Prostate gland (tissue), 2 donors: ENCODE results near the gene ABCG1. TPM values are rescaled to one million over a fixed set of nuclear protein-coding genes. Genes with fewer than 3 reads are reported as not detected.

Experiments
- DNase-seq: peaks from one replicate; pipeline ENCODE4 v3.0.0-alpha.2; 2019; ENCODE audit warnings: low spot score
- H3K27ac ChIP-seq, 2 donors: fragments of 200-600 bp; sonication (generic); 2 replicates each; pipeline ENCODE4 v1.5.1; 2017 to 2019
- H3K27me3 ChIP-seq: fragments of 200-600 bp; sonication (generic); replicated peaks from 2 replicates; pipeline ENCODE4 v1.5.1; 2019; ENCODE audit not compliant: insufficient read depth
- H3K36me3 ChIP-seq, 2 donors: fragments of 200-600 bp; sonication (generic); 1 replicate in 1 of 2; 2 replicates in 1 of 2; pipeline versions ENCODE4 v1.5.1 to v1.8.1; 2017 to 2019
- H3K4me1 ChIP-seq: fragments of 200-600 bp; sonication (generic); replicated peaks from 2 replicates; pipeline ENCODE4 v1.5.1; 2019
- H3K4me3 ChIP-seq, 2 donors: fragments of 200-600 bp; sonication (generic); 2 replicates each; pipeline ENCODE4 v1.5.1; 2017 to 2019
- H3K9me3 ChIP-seq: fragments of 200-600 bp; sonication (generic); 2 replicates; pipeline ENCODE4 v1.5.1; 2017
- POLR2A ChIP-seq: fragments of 450-650 bp; IDR thresholded peaks from one replicate; pipeline ENCODE4 v1.6.1; 2016; ENCODE audit warnings: antibody characterized with exemption, mild to moderate bottlenecking
- POLR2AphosphoS5 ChIP-seq: sonication (generic); formaldehyde crosslinking; IDR thresholded peaks from one replicate; pipeline ENCODE4 v1.6.1; 2017; ENCODE audit warnings: antibody characterized with exemption
- WGBS: methylation state at CpG from one replicate; pipeline ENCODE4 v1.1.5; 2018; 5-methylcytosine and 5-hydroxymethylcytosine counted together
- intact Hi-C: fragments of 100-400 bp; cut with DNase I; formaldehyde crosslinking; loops from one replicate; pipeline ENCODE4 v1.14.2; 2022
- total RNA-seq, 2 donors: library from RNA; depleted of rRNA; stranded (reverse); fragments of >200 nt; gene quantifications; one replicate each; pipeline ENCODE4 v1.1.0, GENCODE V29; 2016
- TF ChIP-seq, protein P1 (sequence below), 4 experiments: fragments of 200-600 bp in 2 of 4; fragments of 450-650 bp in 2 of 4; sonication (generic) in 2 of 4; IDR thresholded peaks; 1 replicate in 3 of 4; 2 replicates in 1 of 4; pipeline ENCODE4 v1.5.1; 2016 to 2019; ENCODE audit warnings: antibody characterized with exemption in 4 of 4, mild to moderate bottlenecking in 2 of 4, moderate library complexity in 2 of 4

The ABCG1 gene
- total RNA-seq, 2 donors from 2014 or later, result 22.7 to 28.3 TPM

DNA sequence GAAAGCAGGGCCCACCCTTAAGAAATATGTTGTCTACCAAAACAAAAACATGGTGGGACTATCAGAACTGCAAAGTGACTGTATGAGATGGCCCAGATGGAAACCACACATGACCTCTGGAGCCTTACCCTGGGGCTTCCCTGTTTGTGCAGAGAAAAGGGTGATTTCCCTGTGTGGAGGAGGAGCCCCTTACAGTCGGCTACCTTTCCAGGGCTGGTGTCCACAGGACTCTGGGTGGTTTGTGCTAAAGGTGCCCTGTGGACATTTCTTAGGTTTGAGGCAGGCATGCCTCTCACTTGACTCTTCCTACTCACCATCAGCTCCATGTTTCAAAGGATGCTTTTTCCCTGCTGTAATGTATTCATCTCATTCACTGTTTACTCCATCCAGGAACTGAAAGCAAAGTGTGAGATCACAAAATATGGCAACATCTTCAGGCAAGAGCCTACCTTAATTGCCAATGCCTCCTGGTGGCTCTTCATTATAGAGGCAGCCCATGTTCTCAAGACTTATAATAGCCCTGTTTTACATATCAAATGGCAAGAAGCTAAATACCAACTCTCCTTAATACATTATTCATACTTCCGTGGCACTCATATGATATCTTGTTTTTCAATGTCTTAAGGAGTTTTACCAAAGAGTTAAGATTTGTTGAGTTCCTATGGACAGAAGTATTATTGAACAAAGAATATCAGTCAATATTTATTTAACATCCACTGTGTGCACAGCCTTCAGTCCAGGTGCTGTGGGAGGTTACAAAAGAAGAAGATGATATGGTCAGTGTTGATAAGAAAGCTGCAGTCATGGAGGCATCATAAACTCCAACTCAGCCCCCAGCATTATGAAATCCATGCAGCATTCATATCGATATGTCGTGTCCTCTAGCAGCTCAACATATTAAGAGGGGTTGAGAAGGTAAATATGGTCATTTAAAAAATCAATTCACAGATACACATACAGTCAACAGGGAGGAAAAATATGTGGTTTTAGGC is 111.7 kb downstream of the ABCG1 start:
- no peaks in the 10 kb centered on the region for H3K9me3 ChIP-seq
- TF ChIP-seq POLR2AphosphoS5, result peak; percentile 44
- no peak for TF ChIP-seq POLR2A
- TF ChIP-seq, protein P1, sequence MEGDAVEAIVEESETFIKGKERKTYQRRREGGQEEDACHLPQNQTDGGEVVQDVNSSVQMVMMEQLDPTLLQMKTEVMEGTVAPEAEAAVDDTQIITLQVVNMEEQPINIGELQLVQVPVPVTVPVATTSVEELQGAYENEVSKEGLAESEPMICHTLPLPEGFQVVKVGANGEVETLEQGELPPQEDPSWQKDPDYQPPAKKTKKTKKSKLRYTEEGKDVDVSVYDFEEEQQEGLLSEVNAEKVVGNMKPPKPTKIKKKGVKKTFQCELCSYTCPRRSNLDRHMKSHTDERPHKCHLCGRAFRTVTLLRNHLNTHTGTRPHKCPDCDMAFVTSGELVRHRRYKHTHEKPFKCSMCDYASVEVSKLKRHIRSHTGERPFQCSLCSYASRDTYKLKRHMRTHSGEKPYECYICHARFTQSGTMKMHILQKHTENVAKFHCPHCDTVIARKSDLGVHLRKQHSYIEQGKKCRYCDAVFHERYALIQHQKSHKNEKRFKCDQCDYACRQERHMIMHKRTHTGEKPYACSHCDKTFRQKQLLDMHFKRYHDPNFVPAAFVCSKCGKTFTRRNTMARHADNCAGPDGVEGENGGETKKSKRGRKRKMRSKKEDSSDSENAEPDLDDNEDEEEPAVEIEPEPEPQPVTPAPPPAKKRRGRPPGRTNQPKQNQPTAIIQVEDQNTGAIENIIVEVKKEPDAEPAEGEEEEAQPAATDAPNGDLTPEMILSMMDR (IDR thresholded peaks at IDR 0.05), result no peak
- no peak overlapping the region for H3K4me3 ChIP-seq
- DNase-seq, result no peak
- no peaks in the 10 kb centered on the region for H3K36me3 ChIP-seq
- no peaks in the 10 kb centered on the region for H3K4me1 ChIP-seq
- intact Hi-C loops, result no loop called here
- H3K27ac ChIP-seq, result peak overlapping the region; percentile 13 to 42
- 81% methylated on average over 4 of the region's 4 CpGs for WGBS
- H3K27me3 ChIP-seq, result no peaks in the 10 kb centered on the region

- H3K9me3 ChIP-seq, result no peaks in the 10 kb centered on the region
- H3K36me3 ChIP-seq, result no peaks in the 10 kb centered on the region
- TF ChIP-seq, protein P1 (IDR thresholded peaks at IDR 0.05), result no peak
- TF ChIP-seq POLR2AphosphoS5, result no peak
- no peak for TF ChIP-seq POLR2A
- H3K27ac ChIP-seq, result peak overlapping the region in 1 of 2 donors; percentile 42
- no peak for DNase-seq
- no peaks in the 10 kb centered on the region for H3K27me3 ChIP-seq
- H3K4me3 ChIP-seq, result no peak overlapping the region
- intact Hi-C loops, result no loop called here
- no peaks in the 10 kb centered on the region for H3K4me1 ChIP-seq
Measured at GRCh38 chr21:42331660-42332059, 112.7 kb downstream of the ABCG1 start.

GRCh38 chr21:42332557-42333317 is 113.8 kb downstream of the ABCG1 start:
- TF ChIP-seq POLR2A, result no peak
- TF ChIP-seq, protein P1 (IDR thresholded peaks at IDR 0.05), result no peak
- no peak for TF ChIP-seq POLR2AphosphoS5
- WGBS, result 52% methylated on average over 5 of the region's 5 CpGs
- DNase-seq, result no peak
- Histone ChIP-seq H3K27ac (no peak overlapping the region), H3K4me1 (no peaks in the 10 kb centered on the region), H3K9me3 (no peaks in the 10 kb centered on the region), H3K4me3 (no peak overlapping the region), H3K36me3 (no peaks in the 10 kb centered on the region), H3K27me3 (no peaks in the 10 kb centered on the region)
- intact Hi-C loops, result no loop called here

GRCh38 chr21:42336054-42336453 is 117.1 kb downstream of the ABCG1 start:
- intact Hi-C loops, result no loop called here
- Histone ChIP-seq H3K27me3 (no peaks in the 10 kb centered on the region), H3K27ac (no peak overlapping the region), H3K9me3 (no peaks in the 10 kb centered on the region), H3K36me3 (no peaks in the 10 kb centered on the region), H3K4me3 (no peak overlapping the region), H3K4me1 (no peaks in the 10 kb centered on the region)
- TF ChIP-seq, protein P1 (IDR thresholded peaks at IDR 0.05), result no peak
- TF ChIP-seq POLR2A, result no peak
- no peak for TF ChIP-seq POLR2AphosphoS5
- DNase-seq, result no peak
- WGBS, result 24% methylated on average over 10 of the region's 10 CpGs
